NCI-H2227 (cell line): ENCODE data around the gene LRRC36.

Experiments used
- DNase-seq: peaks from one replicate; lab custom pipeline; 2025; ENCODE audit not compliant: unreplicated experiment; lab: John Stamatoyannopoulos, UW

Gene LRRC36

DNA sequence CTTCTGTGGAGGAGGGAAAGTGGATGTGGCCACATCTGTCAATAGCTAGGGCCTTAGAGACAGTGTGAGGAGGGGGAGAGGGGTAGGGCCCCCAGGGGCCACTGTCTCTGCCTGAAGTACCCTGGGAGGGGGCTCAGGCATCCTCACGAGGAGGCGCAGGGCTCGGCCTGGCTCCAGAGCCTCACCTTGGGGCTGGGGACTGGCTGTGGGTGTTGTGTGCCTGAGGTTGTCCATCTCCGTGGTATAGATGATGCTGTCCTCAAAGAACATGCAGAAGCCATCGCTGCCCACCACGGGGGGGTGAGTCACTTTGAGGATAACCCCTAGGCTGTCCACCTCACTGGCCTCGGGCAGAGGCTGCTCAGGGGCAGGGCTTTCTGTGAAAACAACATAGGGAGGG lies 35.2 kb upstream of the LRRC36 start:
- no peak for DNase-seq

DNA sequence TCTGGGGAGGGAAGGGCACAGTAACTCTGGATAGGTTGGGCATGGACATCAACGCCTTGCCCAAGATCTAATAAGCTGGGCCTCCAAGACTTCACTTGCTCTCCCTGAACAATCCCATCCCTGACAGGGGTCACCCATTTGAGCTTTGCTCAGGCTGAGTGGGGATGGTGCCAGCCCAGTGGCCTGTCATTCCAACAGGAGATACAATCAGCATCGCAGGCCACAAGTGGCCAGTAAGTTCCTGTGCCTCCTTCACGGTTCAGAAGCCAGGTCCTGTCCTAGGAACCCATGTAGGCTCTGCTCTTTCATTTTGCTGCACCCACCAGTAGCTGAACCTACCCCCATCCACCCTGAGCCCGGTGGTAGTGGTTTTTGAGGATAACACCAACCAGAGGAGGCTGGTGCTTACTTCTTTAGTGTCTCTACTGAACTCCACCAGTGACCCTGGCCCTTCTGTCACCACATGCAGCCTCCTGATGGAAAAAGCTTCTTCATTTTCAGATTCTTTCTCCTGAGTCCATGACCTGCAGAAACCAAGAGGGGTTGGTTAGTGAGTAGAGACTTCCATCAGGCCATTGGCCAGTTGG lies 32.4 kb upstream of the LRRC36 start:
- DNase-seq: no peak

DNA sequence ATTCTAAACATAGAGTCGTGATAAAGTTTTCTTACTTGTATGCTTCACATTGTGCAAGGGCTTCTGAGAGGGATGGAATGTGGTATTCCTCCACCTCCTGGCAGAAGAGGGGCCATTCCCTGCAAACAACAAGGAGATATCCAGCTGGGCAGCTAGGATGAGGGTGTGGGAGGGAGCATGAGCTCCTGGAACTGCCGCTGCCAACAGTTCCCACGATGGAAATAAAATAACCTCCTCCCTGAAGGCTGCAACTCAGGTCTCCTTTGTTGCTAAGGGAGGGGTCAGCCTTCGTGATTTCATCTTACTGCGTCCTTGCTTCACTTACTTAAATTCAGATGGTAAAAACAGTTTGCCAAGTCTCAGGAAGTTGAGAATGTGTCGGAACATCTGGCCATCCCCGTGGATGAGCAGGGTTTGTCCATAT lies 31.7 kb upstream of the LRRC36 start:
- no peak for DNase-seq

DNA sequence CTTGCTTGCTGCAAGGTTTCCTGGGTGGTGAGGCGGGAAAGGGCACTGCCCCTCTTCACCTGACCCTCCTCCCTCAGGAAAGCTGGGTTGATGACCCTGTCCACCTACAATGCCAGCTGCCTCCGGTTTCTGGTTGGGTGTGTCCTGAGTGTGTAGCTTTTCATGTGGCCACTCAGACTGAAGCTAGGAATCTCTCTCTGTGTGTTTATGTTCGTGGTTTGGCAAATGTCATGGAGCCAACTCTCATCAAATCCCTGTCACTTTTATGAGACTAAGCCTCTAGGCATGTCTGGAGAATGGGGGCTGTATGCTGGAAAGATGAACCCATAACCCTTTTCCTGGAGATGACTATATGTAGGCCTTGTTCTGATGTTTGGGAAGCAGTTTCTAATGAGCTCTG lies 30.2 kb upstream of the LRRC36 start:
- DNase-seq: no peak

DNA sequence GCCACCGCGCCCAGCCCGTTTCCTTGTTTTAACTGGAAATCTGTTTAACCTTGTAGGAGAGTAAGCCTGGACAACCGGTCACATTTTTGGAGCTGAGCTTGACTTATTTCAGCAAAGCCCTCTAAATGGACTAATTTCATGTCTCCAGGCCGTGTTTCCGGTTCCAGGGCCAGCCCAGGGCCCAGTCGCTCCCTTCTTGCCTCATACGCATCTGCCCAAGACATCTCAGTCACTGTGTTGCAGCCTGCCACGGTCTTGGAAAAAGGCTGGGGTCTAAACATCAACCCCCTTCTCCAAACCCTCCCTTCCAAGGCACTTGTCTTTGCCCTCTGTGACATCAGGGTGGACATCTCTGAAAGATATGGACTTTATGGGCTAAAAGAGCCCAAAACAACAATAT lies 28.3 kb upstream of the LRRC36 start:
- DNase-seq: no peak

DNA sequence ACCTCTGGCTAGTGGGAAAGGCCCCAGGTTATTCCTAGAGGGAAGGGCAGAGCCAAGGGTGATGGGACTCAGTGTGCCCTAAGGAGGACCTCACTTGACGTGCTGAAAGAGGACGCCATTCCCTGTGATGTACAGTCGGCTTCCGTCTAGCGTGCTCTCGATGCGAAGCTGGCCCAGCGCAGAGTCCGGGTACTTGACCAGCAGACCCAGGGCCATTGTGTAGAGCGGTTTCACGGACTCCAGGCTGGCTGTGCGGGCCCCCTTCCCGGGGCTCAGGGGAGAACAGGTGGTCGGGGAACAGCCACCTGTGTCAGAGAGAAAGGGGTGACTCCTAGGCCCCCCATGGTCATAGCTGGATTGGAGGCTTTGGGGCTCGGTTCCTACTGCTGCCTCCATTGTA lies 27.3 kb upstream of the LRRC36 start:
- DNase-seq: no peak

DNA sequence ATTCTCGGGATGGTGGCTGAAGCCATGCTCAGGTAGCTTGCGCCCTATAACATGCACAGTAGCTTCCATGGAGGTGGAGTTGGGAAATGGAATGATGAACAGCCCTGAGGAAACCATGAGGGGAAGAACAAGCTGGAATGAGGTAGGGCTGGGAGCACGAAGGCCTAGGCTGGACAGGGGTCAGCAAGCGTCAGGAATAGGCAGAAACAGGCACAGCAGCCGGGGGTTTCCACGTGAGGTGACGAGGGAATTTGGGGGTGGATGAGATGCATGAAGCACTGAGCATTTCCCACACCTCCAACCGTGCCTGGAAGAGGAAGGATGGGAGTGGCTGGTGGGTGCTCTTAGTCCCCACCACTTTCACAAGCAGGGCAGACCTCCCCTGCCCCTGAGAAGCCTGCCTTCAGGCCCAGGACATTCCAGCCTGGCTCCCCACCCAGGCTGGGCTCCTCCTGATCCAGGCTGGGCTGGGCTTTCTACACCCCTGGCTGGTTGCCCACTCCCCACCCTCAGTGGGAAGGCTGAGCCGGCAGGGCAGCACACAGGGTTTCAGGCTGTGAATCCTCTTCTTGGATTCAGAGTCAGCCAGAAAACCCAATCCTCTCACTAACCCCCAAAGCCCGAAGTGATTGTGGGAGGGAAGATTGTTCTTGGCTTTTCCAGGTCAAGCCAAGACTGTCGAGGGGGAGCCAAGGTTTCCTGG lies 25.4 kb upstream of the LRRC36 start:
- DNase-seq: no peak

DNA sequence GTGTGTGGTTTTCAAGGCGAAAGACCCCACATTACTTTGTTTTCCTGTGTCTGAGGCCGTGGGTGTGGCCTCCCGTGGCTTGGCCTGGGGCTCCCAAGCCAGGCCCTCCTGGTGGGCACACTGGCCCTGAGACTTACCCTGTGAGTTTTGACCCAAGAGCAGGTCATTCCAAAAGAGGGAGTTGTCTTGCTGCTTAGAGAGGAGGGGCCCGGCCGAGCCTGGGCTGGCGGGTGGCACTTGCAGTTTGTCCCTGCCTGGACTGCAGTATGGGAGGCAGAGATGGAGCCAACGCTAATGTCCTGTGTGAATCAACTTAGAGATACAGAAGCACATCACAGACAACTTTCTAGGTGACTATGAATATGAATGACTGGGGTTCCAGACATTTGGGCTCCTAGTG lies 24.5 kb upstream of the LRRC36 start:
- no peak for DNase-seq

DNA sequence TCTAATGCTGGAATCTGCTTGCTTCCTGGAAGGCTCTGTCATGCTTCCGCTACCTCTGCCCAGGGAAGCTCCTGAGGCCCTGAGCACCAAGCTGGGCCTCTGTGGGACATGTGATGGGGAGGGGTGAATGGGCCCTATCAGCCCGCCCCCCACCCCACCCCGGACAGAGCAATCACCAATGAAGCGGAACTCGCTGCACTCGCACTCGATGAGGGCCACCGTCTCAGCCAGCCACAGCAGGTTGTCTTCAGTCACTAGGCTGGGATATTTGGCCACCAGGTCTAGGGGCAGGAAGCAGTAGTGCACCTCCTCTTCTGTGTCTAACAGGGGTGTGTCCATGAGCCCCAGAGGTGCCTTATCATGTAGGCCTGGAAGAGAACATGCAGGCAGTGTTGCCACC lies 23.6 kb upstream of the LRRC36 start:
- DNase-seq: no peak

DNA sequence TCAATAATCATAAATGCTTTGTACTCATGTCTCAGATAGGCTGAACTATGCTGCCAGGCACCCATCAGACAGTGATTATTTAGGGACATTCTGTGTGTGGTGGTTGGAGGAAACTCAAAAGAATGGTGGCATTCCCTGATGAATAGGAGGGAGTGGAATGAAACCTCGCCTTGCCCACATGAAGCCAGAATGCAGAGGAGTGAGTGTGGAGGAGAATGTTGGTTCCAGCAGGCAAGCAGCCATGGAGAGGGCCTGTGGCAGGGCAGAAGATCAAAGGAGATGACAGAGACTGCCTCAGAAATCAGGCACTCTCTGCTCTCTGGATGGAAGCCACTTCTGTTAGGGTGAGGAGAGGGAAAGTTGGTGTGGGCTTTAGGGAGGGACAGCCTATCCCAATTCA lies 22.6 kb upstream of the LRRC36 start:
- DNase-seq: no peak

DNA sequence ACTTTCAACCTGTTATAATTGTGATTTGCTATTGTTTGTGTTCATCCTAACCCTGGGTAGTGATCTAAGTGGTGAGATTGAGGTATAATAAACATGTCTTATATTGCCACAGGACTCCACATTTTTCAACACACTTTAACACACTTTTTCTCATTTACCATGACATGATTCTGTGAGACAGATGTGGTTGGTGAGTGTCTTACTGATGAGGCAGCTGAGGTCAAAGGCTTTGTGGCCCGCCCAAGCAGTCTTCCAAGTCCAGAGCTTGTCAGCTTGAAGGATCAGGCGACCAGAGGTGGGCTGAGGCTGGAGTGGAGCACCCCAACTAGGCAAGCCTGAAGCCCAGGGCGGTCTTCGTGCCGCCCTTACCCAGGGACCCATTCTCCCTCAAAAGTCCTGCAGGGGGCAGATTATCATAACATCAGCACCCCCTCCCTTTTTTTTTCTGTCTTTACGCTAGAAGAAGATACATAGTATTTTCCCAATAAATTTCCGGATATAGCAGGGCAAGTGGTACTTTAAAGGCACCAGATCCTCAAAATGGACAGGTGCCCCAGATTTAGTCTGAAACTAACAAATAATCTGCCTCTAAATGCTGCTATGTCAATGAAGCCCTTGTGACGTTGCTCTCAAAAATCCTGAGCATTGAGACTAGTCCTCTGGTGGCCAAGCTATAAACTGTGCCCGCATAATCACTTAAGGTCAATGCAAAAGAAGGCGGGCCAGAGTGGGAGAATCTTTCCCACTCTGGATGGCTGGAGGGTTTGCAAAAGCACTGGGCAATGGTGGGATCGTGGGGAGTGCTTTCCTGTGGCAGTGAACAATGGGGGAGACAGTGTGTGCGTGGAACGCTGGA lies 21.2 kb upstream of the LRRC36 start:
- no peak for DNase-seq

DNA sequence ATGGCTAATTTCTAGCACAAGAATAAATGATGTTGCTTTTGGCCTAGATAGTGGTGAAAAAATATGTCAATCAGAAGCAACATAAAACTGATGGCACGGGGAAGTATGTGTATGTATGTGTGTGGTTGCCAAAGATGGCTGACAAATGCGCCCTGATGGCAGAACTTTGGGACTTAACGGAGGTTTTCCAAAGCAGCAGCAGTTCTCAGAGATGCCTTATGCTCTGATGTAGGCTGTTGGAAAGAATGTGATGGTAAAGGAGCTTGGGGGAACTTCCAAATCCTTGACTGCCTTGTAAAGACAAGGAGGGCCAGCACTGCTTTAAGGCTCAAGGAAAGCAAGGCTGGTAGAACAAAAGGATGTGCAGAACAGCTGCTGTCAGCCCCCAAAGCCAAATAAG lies 16.1 kb upstream of the LRRC36 start:
- no peak for DNase-seq

DNA sequence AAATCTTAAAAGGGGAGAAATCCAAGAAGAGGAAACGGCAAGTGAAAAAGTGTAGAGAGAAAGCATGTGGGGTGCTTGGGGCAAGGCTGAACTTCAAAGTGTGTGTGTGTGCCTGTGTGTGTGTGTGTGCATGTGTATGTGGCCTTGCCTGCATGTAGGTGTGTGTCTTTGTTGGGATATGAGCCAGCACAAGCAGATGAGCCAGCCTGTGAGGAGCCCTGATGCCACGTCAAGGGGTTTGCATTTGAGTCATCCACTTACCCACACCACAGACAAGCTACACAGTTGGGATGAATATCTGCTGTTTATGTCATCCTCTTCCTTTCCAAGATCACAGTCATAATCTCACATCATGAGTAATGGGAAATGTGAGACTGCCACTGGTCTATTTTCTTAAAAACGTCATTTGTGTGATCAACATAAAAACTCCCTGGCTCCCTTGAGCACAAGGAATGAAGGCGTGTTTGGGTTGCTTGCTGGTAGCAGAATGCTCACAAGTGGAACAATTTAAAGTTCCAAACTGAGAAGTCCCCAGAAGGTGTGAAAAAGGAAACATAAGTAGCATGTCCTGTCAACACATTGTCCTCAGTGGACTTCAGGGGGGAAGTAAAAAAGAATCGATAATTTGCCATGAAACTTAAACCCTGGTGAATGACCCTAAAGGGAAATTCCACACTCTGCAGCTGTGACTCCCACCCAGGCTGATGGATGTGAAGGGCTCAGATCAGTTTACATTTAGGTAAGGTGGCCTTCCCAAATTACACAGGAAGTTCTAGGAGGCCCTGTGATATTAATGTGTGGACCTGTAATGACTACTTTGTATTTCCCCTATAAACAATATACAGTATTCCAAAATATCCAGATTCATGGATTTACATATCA lies 14.8 kb upstream of the LRRC36 start:
- DNase-seq: no peak

DNA sequence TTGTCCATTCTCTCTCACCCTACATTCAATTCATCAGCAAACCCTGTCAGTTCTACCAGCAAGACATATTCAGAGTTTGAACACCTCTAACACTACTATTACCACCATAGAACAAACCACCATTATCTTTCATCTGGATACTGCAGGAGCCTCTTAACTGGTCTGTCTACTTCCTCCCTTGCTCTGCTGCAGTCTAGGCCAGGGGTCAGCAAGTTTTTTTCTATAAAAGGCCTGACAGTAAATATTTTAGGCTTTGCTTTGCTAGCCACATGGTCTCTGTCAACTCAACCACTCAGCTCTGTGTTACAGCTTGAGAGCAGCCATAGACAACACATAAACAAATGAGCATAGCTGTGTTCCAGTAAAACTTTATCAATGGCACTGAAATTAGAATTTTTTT lies 13.9 kb upstream of the LRRC36 start:
- DNase-seq: no peak

DNA sequence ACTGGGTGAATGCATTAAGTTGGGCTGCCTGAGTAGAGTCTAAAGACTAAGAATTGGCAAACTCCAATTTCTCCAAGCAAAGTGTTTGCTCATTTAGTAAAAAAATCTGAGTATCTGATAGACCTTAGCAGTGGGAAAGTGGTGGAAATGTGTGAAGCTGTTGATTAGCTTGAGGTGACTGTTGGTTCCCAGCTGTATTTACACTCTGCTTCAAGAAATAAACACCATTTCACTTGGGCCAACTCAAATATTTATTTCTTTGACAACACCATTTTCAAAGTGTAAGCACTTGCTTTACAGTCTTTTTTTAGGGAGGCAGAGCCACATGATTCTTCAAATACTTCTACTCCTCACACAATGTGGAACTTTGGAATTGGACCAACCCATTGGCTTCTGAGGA lies 8.8 kb upstream of the LRRC36 start:
- DNase-seq: no peak

DNA sequence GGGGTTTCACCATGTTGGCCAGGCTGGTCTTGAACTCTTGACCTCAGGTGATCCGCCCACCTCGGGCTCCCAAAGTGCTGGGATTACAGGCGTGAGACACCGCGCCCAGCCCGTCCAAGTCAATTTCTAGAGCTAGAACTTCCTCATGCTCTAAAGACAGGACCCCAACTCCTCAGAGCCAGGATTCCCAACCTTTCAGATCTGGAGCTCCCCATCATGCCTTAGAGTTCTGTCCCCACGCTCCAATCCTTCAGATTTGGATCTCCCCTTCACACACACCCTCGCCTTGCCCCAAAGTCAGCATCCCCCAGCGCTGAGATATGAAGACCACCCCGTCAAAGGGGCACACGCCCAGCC lies 522 bp upstream of the LRRC36 start:
- DNase-seq: no peak

DNA sequence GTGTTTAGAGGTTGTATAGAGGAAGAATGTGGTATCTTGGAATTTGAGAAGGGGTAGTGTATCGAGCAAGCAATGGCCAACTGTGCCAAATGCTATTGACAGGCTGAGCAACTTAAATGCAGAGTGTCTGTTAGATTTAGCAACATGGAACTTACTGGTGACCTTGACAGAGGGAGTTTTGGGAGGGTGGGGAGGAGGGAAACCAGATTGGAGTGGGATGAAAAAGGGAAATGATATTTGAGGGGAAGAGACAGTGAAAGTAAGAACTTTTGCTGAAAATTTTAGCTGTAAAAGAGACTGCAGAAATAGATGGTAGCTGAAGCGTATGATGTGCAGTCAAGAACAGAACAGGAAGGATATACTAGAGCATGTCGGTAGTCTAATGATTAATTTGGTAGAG lies 1.1 kb downstream of the LRRC36 start:
- no peak for DNase-seq

DNA sequence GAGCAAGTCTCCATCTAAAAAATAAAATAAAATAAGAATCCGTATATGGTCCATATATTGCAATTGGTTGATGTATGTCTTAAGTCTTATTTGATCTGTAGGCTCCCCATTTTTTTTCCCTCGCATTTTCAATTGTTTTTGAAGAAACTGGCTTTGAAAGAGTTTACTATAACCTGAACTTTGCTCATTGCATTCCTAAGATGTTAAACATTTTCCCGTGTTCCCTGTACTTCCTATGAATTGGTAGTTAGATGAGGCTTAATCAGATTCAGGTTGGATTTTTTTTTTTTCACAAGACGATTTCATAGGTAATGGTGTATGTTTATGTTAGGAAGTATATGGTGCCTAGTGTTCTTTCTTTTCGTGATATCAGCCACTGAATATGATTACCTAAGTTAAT lies 3.3 kb downstream of the LRRC36 start:
- DNase-seq: no peak

DNA sequence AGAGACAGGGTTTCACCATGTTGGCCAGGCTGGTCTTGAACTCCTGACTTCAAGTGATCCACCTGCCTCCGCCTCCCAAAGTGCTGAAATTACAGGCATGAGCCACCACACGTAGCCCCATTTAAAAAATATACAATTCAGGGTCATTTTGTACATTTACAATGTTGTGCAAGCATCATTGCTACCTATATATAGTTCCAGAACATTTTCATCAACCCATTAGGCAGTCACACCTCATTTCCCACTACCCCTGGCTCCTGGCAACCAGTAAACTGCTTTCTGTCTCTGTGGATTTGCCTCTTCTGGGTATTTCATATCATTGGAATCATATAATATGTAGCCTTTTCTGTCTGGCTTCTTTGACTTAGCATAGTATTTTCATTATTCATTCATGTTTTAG lies 6.7 kb downstream of the LRRC36 start:
- no peak for DNase-seq

DNA sequence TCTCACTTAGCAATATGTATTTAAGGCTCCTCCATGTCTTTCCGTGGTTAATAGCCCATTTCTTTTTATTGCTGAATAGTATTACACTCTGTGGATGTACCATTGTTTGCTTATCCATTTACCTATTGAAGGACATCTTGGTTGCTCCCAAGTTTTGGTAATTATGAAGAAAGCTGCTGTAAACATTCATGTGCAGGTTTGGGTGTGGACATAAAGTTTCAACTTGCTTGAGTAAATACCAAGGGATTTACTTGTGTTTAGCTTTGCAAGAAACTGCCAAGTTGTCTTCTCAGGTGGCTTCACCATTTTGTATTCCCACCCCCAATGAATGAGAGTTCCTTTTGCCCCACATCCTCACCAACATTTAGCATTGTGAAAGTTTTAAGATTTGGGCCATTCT lies 9.5 kb downstream of the LRRC36 start:
- DNase-seq: no peak

DNA sequence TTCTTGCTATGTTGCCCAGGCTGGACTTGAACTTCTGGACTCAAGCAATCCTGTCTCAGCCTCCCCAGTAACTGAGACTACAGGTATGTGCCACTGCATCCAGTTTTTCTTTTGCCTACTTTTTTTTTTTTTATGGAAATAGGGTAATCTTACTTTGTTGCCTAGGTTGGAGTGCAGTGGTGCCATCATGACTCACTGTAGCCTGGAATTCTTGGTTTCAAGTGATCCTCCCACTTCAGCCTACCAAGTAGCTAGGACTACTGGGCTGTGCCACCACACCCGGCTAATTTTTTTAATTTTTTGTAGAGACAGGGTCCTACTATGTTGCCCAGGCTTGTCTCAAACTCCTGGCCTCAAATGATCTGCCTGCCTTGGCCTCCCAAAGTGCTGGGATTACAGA lies 10.0 kb downstream of the LRRC36 start:
- DNase-seq: no peak
